Gastrocnemius medialis (tissue), 4 donors: Measurements from ENCODE around the gene HSP90AB1. TPM values are rescaled to one million over a fixed set of nuclear protein-coding genes. Genes with fewer than 3 reads are reported as not detected.

Experiments used
- ATAC-seq, 2 donors: fragments of 150-250 bp; one replicate each; pipeline ENCODE4 v1.9.1; 2016
- DNase-seq, 2 donors: peaks; one replicate each; pipeline ENCODE4 v3.0.0-alpha.2; 2019
- H3K27ac ChIP-seq, 4 donors: fragments of 200-600 bp; sonication (generic); 1 replicate in 1 of 4; 2 replicates in 3 of 4; pipeline ENCODE4 v1.5.1; 2016 to 2018; ENCODE audit warnings: mild to moderate bottlenecking in 2 of 4, moderate library complexity in 1 of 4
- H3K27me3 ChIP-seq, 3 donors: fragments of 200-600 bp; sonication (generic) in 2 of 3; 1 replicate in 1 of 3; 2 replicates in 2 of 3; pipeline versions ENCODE4 v1.5.1 to v1.6.0; 2016 to 2019; ENCODE audit warnings: mild to moderate bottlenecking in 1 of 3, moderate library complexity in 1 of 3
- H3K36me3 ChIP-seq, 2 donors: fragments of 200-600 bp; sonication (generic) in 1 of 2; one replicate each; pipeline ENCODE4 v1.5.1; 2017 to 2018
- H3K4me1 ChIP-seq, 2 donors: fragments of 200-600 bp; sonication (generic) in 1 of 2; one replicate each; pipeline ENCODE4 v1.5.1; 2016 to 2017; ENCODE audit warnings: mild to moderate bottlenecking in 2 of 2
- H3K4me3 ChIP-seq, 4 donors: fragments of 200-600 bp; sonication (generic) in 3 of 4; 1 replicate in 1 of 4; 2 replicates in 3 of 4; pipeline ENCODE4 v1.5.1; 2016 to 2019; ENCODE audit warnings: mild to moderate bottlenecking in 2 of 4
- H3K9me3 ChIP-seq, 3 donors: fragments of 200-600 bp; sonication (generic) in 2 of 3; 1 replicate in 1 of 3; 2 replicates in 2 of 3; pipeline ENCODE4 v1.5.1; 2016 to 2019
- CTCF ChIP-seq, 5 experiments: fragments of 450-650 bp in 3 of 5; fragments of 200-600 bp in 2 of 5; sonication (generic) in 2 of 5; IDR thresholded peaks in 4 of 5; conservative IDR thresholded peaks in 1 of 5; 1 replicate in 4 of 5; 2 replicates in 1 of 5; pipeline ENCODE4 v1.5.1; 2016 to 2019; ENCODE audit warnings: antibody characterized with exemption in 5 of 5, mild to moderate bottlenecking in 3 of 5, moderate library complexity in 3 of 5
- POLR2A ChIP-seq, 2 donors: fragments of 450-650 bp; IDR thresholded peaks; one replicate each; pipeline ENCODE4 v1.6.1; 2017; ENCODE audit warnings: antibody characterized with exemption in 2 of 2, mild to moderate bottlenecking in 2 of 2, moderate library complexity in 2 of 2
- in situ Hi-C, 4 donors: fragments of 200-750 bp; cut with MboI; loops; one replicate each; pipeline versions ENCODE4 v1.15.0 to v1.8.0; 2017; ENCODE audit warnings: low sequenced_read_pairs in 4 of 4
- intact Hi-C: fragments of 100-400 bp; cut with DNase I; formaldehyde crosslinking; loops from one replicate; pipeline ENCODE4 v1.15.1; 2023; ENCODE audit warnings: low total_unique reads
- total RNA-seq, 4 donors: library from RNA; depleted of rRNA; stranded (reverse); fragments of >200 nt; gene quantifications; one replicate each; pipeline versions ENCODE4 v1.1.0 to v1.2.3, GENCODE V29; 2016

HSP90AB1 gene
- total RNA-seq, 4 donors from 2014 or later = 878 to 1,576 (median 1,106) TPM

- H3K27ac ChIP-seq = no peak overlapping the region
- peaks cover 12 to 26% (median 12%) of the 10 kb centered on the region in 3 donors for H3K27me3 ChIP-seq
- H3K36me3 ChIP-seq = no peaks in the 10 kb centered on the region
- in situ Hi-C loops = no loop called here
- peak overlapping the region in 1 of 4 donors; percentile 49 for H3K4me3 ChIP-seq
- TF ChIP-seq POLR2A (IDR thresholded peaks at IDR 0.05) (no peak), CTCF (IDR thresholded peaks at IDR 0.05 in 4 of 5, conservative IDR thresholded peaks at IDR 0.05 in 1 of 5) (no peak)
- no peaks in the 10 kb centered on the region for H3K4me1 ChIP-seq
- no peaks in the 10 kb centered on the region for H3K9me3 ChIP-seq
- no peak for ATAC-seq
- intact Hi-C loops = no loop called here
- no peak for DNase-seq
These were observed 30.1 kb downstream of the HSP90AB1 start for GRCh38 chr6:44276667-44277640.

- TF ChIP-seq CTCF (IDR thresholded peaks at IDR 0.05 in 4 of 5, conservative IDR thresholded peaks at IDR 0.05 in 1 of 5) = no peak
- TF ChIP-seq POLR2A (IDR thresholded peaks at IDR 0.05) = no peak
- no peak for DNase-seq
- no peak overlapping the region for H3K4me3 ChIP-seq
- ATAC-seq = no peak
- intact Hi-C loops = no loop called here
- H3K27me3 ChIP-seq = peaks cover 7 to 26% (median 10%) of the 10 kb centered on the region in 3 donors
- no peak overlapping the region for H3K27ac ChIP-seq
- in situ Hi-C loops = no loop called here
- H3K36me3 ChIP-seq = no peaks in the 10 kb centered on the region
- no peaks in the 10 kb centered on the region for H3K4me1 ChIP-seq
- H3K9me3 ChIP-seq = no peaks in the 10 kb centered on the region
These were observed 30.9 kb downstream of the HSP90AB1 start for GRCh38 chr6:44277763-44278162.

GRCh38 chr6:44278315-44278714, 31.4 kb downstream of the HSP90AB1 start:
- Histone ChIP-seq H3K27me3 (peaks cover 7 to 25% (median 10%) of the 10 kb centered on the region in 3 donors), H3K4me3 (no peak overlapping the region), H3K4me1 (no peaks in the 10 kb centered on the region), H3K27ac (no peak overlapping the region), H3K9me3 (no peaks in the 10 kb centered on the region), H3K36me3 (no peaks in the 10 kb centered on the region)
- DNase-seq (no peak), ATAC-seq (no peak)
- in situ Hi-C loops = no loop called here
- TF ChIP-seq CTCF (IDR thresholded peaks at IDR 0.05 in 4 of 5, conservative IDR thresholded peaks at IDR 0.05 in 1 of 5) (no peak), POLR2A (IDR thresholded peaks at IDR 0.05) (no peak)
- intact Hi-C loops = no loop called here

- intact Hi-C loops (no loop called here), in situ Hi-C loops (no loop called here)
- no peaks in the 10 kb centered on the region for H3K4me1 ChIP-seq
- TF ChIP-seq CTCF (IDR thresholded peaks at IDR 0.05 in 4 of 5, conservative IDR thresholded peaks at IDR 0.05 in 1 of 5) = no peak
- no peak for TF ChIP-seq POLR2A (IDR thresholded peaks at IDR 0.05)
- no peak for DNase-seq
- ATAC-seq = no peak
- H3K36me3 ChIP-seq = no peaks in the 10 kb centered on the region
- H3K27me3 ChIP-seq = peaks cover 7 to 20% (median 10%) of the 10 kb centered on the region in 3 donors
- H3K4me3 ChIP-seq = no peak overlapping the region
- H3K9me3 ChIP-seq = no peaks in the 10 kb centered on the region
- H3K27ac ChIP-seq = no peak overlapping the region
These were observed 32.1 kb downstream of the HSP90AB1 start for GRCh38 chr6:44278774-44279697.
